Astrocyte (in vitro differentiated cells and primary cell): ENCODE results near the gene SLCO3A1.

Experiments
- EZH2 ChIP-seq: IDR thresholded peaks from 2 replicates; pipeline ENCODE4 v1.6.1; 2012; ENCODE audit warnings: mild to moderate bottlenecking, low read length, inconsistent platforms; ENCODE audit not compliant: insufficient read depth
- TF ChIP-seq, protein P1 (sequence below): IDR thresholded peaks from 2 replicates; pipeline ENCODE4 v1.5.1; 2011; ENCODE audit warnings: low read depth, mild to moderate bottlenecking, inconsistent platforms, low read length, moderate library complexity; ENCODE audit not compliant: insufficient read depth

DNA sequence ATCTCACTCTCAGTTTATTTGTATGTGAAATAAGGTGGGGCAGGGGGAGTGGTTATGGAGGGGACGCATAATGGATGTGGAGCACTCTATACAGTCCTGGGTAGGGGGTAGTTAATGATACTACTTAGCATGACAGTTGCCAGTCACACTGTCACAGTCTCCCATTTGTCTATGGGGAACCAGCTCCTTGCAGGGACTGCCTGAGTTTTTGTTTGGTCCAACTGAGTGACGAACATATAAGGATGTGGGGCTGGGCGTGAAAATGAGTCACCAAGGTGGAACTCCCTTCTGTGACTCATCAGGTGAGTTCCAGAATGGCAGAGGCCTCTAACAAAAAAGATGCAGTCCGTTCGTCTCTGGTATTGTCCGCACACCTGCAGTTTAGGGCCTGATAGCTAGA lies 304.9 kb downstream of the SLCO3A1 start:
- TF ChIP-seq, protein P1, sequence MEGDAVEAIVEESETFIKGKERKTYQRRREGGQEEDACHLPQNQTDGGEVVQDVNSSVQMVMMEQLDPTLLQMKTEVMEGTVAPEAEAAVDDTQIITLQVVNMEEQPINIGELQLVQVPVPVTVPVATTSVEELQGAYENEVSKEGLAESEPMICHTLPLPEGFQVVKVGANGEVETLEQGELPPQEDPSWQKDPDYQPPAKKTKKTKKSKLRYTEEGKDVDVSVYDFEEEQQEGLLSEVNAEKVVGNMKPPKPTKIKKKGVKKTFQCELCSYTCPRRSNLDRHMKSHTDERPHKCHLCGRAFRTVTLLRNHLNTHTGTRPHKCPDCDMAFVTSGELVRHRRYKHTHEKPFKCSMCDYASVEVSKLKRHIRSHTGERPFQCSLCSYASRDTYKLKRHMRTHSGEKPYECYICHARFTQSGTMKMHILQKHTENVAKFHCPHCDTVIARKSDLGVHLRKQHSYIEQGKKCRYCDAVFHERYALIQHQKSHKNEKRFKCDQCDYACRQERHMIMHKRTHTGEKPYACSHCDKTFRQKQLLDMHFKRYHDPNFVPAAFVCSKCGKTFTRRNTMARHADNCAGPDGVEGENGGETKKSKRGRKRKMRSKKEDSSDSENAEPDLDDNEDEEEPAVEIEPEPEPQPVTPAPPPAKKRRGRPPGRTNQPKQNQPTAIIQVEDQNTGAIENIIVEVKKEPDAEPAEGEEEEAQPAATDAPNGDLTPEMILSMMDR, result no peak
- no peak for TF ChIP-seq EZH2
